ENCODE data around the gene UNC93B1. TPM values are rescaled to one million over a fixed set of nuclear protein-coding genes. Genes with fewer than 3 reads are reported as not detected.
"Not testable (repeated sequence)": the region's sequence is repeated elsewhere in the genome, so short reads cannot be mapped to it uniquely, and the experiment has no call there.

Gene UNC93B1
- total RNA-seq, 2 experiments from 2014 or later: 44.0 to 52.1 TPM

GRCh38 chr11:67997475-67997921 is 6.4 kb downstream of the UNC93B1 start:
- Histone ChIP-seq H3K4me1 (ENCODE audit: insufficient read depth, low read length, poor library complexity, severe bottlenecking) (peaks cover 49% of the 10 kb centered on the region), H3K9me3 (ENCODE audit: low read length) (no peaks in the 10 kb centered on the region), H3K36me3 (ENCODE audit: insufficient read depth, low read length) (peaks cover 26% of the 10 kb centered on the region), H3K4me3 (ENCODE audit: low read depth, low read length, poor library complexity, severe bottlenecking) (no peak overlapping the region), H3K9me2 (ENCODE audit: insufficient read depth, low read length) (no peaks in the 10 kb centered on the region), H3K27ac (ENCODE audit: low read depth, low read length, poor library complexity, severe bottlenecking) (peak overlapping the region; percentile 44), H4K20me1 (ENCODE audit: insufficient read depth, low read length) (no peaks in the 10 kb centered on the region), H3K4me2 (ENCODE audit: low read length) (no peak overlapping the region), H2AFZ (ENCODE audit: low read length) (no peak overlapping the region), H3K79me2 (ENCODE audit: insufficient read depth, low read depth, low read length) (no peaks in the 10 kb centered on the region)
- DNase-seq (ENCODE audit: low spot score): no peak
- BruUV-seq (replicated peaks): no TSS peak
- ChIA-PET POLR2A (interaction anchor here (1.2 kb wide), 1 partner anchor 12 kb away, joined by 4 read pairs; the partner anchor contains the start of gene ALDH3B1), CTCF (ENCODE audit: unreplicated experiment) (no interaction called here)
- TF ChIP-seq, protein P1, sequence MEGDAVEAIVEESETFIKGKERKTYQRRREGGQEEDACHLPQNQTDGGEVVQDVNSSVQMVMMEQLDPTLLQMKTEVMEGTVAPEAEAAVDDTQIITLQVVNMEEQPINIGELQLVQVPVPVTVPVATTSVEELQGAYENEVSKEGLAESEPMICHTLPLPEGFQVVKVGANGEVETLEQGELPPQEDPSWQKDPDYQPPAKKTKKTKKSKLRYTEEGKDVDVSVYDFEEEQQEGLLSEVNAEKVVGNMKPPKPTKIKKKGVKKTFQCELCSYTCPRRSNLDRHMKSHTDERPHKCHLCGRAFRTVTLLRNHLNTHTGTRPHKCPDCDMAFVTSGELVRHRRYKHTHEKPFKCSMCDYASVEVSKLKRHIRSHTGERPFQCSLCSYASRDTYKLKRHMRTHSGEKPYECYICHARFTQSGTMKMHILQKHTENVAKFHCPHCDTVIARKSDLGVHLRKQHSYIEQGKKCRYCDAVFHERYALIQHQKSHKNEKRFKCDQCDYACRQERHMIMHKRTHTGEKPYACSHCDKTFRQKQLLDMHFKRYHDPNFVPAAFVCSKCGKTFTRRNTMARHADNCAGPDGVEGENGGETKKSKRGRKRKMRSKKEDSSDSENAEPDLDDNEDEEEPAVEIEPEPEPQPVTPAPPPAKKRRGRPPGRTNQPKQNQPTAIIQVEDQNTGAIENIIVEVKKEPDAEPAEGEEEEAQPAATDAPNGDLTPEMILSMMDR (conservative IDR thresholded peaks at IDR 0.05; ENCODE audit: low read length): no peak
- no peak for TF ChIP-seq EZH2phosphoT487 (IDR thresholded peaks at IDR 0.05; ENCODE audit: borderline replicate concordance, low read depth, low read length)
- intact Hi-C loops (cut with micrococcal nuclease; ENCODE audit: unreplicated experiment): loop anchor here (10.0 kb wide), 1 partner anchor 353 kb away; no protein-coding TSS in a partner anchor

DNA sequence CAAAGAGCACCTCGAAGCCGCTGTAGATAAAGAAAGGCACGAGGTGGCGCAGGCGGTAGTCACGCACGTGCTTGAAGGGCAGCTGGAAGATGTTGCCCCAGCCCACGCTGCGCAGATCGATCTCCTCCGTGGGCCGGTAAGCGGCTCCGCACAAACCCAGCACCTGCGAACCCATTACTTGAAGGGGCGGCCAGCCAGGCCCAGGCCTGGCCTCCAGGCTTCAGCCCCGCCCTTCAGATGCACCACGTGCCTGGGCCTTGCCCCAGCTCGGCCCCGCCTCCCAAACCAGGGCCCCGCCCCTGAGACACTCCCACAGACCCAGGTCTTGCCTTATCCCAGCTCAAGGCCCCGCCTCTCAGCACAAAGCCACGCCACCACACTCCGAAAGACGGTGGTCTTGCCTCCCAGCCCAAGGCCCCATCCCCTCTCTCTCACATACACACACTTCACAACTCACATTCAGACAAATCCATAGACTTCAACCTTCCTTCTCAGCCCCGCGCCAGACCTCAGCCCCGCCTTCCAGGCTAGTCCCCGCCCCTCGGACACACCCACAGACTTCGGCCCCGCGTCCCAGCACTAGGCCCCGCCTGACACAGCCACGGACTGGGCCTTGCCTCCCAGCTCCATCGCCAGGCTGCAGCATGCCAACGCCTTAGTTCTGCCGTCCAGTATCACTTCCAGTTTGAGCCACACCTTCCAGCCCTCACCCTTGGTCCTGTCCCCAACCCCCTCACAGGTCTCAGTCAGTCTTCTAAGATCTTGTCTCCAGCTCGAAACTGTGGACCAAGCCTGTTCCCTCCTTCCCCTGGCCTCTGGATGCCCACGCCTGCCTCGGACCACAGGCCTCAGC is 7.0 kb downstream of the UNC93B1 start:
- Histone ChIP-seq H3K79me2 (ENCODE audit: insufficient read depth, low read depth, low read length) (no peaks in the 10 kb centered on the region), H3K9me2 (ENCODE audit: insufficient read depth, low read length) (no peaks in the 10 kb centered on the region), H3K9me3 (ENCODE audit: low read length) (no peaks in the 10 kb centered on the region), H3K36me3 (ENCODE audit: insufficient read depth, low read length) (peaks cover 26% of the 10 kb centered on the region), H3K4me2 (ENCODE audit: low read length) (peak overlapping the region; percentile 66), H4K20me1 (ENCODE audit: insufficient read depth, low read length) (no peaks in the 10 kb centered on the region), H3K4me1 (ENCODE audit: insufficient read depth, low read length, poor library complexity, severe bottlenecking) (peaks cover 42% of the 10 kb centered on the region), H3K27ac (ENCODE audit: low read depth, low read length, poor library complexity, severe bottlenecking) (no peak overlapping the region), H3K4me3 (ENCODE audit: low read depth, low read length, poor library complexity, severe bottlenecking) (peak overlapping the region; percentile 60), H2AFZ (ENCODE audit: low read length) (no peak overlapping the region)
- intact Hi-C loops (cut with micrococcal nuclease; ENCODE audit: unreplicated experiment): loop anchor here (10.0 kb wide), 1 partner anchor 352 kb away; no protein-coding TSS in a partner anchor
- ChIA-PET POLR2A (interaction anchor here (1.2 kb wide), 1 partner anchor 13 kb away, joined by 4 read pairs; the partner anchor contains the start of gene ALDH3B1), CTCF (ENCODE audit: unreplicated experiment) (no interaction called here)
- peak; percentile 89 for DNase-seq (ENCODE audit: low spot score)
- no peak for TF ChIP-seq EZH2phosphoT487 (IDR thresholded peaks at IDR 0.05; ENCODE audit: borderline replicate concordance, low read depth, low read length)
- TF ChIP-seq, protein P1 (conservative IDR thresholded peaks at IDR 0.05; ENCODE audit: low read length): no peak
- no TSS peak for BruUV-seq (replicated peaks)

DNA sequence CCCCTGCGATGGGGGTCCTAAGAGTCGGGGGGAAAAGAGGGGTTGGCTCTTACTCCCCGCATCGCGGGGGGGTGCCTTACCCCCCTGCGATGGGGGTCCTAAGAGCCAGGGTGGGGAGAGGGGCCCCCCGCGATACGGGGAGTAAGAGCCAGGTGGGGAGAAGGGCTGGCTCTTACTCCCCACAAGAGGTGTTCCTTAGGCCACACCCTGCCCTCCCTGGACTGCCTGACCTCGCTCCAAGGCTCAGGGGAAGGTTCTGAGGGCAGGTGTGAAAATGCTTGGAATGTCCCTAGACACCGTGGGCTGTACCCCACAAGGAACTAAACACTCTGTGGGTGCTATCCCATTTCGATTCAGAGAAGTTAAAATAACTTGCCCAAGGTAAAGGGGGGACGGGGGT is 7.8 kb downstream of the UNC93B1 start:
- TF ChIP-seq, protein P1 (conservative IDR thresholded peaks at IDR 0.05; ENCODE audit: low read length): no peak
- no peak for TF ChIP-seq EZH2phosphoT487 (IDR thresholded peaks at IDR 0.05; ENCODE audit: borderline replicate concordance, low read depth, low read length)
- Histone ChIP-seq H3K79me2 (ENCODE audit: insufficient read depth, low read depth, low read length) (no peaks in the 10 kb centered on the region), H3K27ac (ENCODE audit: low read depth, low read length, poor library complexity, severe bottlenecking) (no peak overlapping the region), H3K4me3 (ENCODE audit: low read depth, low read length, poor library complexity, severe bottlenecking) (no peak overlapping the region), H2AFZ (ENCODE audit: low read length) (no peak overlapping the region), H3K9me2 (ENCODE audit: insufficient read depth, low read length) (no peaks in the 10 kb centered on the region), H3K36me3 (ENCODE audit: insufficient read depth, low read length) (peaks cover 26% of the 10 kb centered on the region), H4K20me1 (ENCODE audit: insufficient read depth, low read length) (no peaks in the 10 kb centered on the region), H3K4me1 (ENCODE audit: insufficient read depth, low read length, poor library complexity, severe bottlenecking) (peaks cover 35% of the 10 kb centered on the region), H3K9me3 (ENCODE audit: low read length) (no peaks in the 10 kb centered on the region), H3K4me2 (ENCODE audit: low read length) (no peak overlapping the region)
- POLR2A ChIA-PET: no interaction called here
- intact Hi-C loops (cut with micrococcal nuclease; ENCODE audit: unreplicated experiment): loop anchor here (10.0 kb wide), 1 partner anchor 351 kb away; no protein-coding TSS in a partner anchor
- BruUV-seq (replicated peaks): no TSS peak
- CTCF ChIA-PET (ENCODE audit: unreplicated experiment): no interaction called here
- no peak for DNase-seq (ENCODE audit: low spot score)

DNA sequence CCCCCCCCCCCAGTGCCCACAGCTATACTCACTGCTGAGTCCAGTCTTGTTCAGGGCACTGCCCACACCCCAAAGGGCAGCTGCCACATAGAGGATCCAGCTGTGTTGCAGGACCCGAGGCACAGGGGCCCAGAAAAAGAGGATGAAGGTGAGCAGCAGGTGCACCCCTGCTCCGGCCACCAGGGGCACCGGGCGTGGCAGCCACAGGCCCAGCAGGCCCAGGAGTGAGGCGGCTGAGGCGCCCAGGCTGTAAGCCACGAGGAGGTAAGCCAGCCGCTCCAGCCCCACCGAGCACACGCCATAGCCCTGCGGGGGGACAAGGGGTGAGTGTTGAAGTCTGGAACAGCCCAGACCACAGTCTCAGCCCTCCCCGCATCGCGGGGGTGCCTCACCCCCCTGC is 8.3 kb downstream of the UNC93B1 start:
- H3K4me2 ChIP-seq (ENCODE audit: low read length); DNase-seq (ENCODE audit: low spot score); POLR2A ChIA-PET; CTCF ChIA-PET (ENCODE audit: unreplicated experiment); H3K27ac ChIP-seq (ENCODE audit: low read depth, low read length, poor library complexity, severe bottlenecking); H3K4me3 ChIP-seq (ENCODE audit: low read depth, low read length, poor library complexity, severe bottlenecking); BruUV-seq (replicated peaks); H4K20me1 ChIP-seq (ENCODE audit: insufficient read depth, low read length); H3K9me3 ChIP-seq (ENCODE audit: low read length); H3K9me2 ChIP-seq (ENCODE audit: insufficient read depth, low read length); H3K79me2 ChIP-seq (ENCODE audit: insufficient read depth, low read depth, low read length); H2AFZ ChIP-seq (ENCODE audit: low read length): not testable (repeated sequence)
- H3K36me3 ChIP-seq (ENCODE audit: insufficient read depth, low read length): peaks cover 23% of the 10 kb centered on the region
- intact Hi-C loops (cut with micrococcal nuclease; ENCODE audit: unreplicated experiment): loop anchor here (10.0 kb wide), 1 partner anchor 351 kb away; no protein-coding TSS in a partner anchor
- peaks cover 35% of the 10 kb centered on the region for H3K4me1 ChIP-seq (ENCODE audit: insufficient read depth, low read length, poor library complexity, severe bottlenecking)
